ENCODE measurements around the gene CLEC1A. TPM values are rescaled to one million over a fixed set of nuclear protein-coding genes. Genes with fewer than 3 reads are reported as not detected.
"Not testable (repeated sequence)": the region's sequence is repeated elsewhere in the genome, so short reads cannot be mapped to it uniquely, and the experiment has no call there.

CLEC1A gene
- total RNA-seq, 1 donor = not detected

DNA sequence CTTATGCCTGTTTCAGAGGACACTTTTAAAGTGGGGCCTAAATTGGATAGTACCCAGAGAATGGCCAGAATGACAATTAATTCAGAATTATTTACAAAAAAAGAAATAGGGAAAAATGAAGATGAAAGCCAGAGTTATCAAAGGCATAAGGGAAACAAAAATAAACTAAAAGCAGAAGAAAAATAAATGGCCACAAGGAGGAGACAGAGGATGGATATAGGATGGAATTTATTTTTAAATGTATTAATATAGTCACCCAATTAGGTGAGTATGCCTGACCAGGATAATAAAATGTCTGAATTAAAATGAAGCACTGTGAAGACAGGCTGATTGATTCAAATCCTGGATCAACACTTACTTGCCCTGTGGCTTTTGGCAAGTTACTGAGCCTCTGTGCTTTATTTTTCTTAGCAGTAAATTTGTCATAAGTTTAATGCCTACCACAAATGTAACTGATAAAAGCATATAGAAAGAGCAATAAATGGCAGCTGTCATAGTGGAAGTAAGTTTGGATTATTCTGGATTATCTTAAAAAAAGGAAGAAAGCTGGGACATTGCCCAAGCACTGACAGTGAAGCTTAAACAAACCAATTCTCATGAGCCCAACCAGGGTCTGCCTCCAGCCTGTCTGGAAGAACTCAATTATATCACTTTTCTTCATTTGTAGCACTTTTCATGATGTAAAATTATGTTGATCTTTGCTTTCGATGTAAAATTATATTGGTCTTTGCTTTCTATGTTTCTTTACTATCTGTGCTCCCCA, 64.8 kb downstream of the CLEC1A start:
- H3K4me3 ChIP-seq (ENCODE audit: low read depth, low read length) = no peak overlapping the region
- TF ChIP-seq, protein P1, sequence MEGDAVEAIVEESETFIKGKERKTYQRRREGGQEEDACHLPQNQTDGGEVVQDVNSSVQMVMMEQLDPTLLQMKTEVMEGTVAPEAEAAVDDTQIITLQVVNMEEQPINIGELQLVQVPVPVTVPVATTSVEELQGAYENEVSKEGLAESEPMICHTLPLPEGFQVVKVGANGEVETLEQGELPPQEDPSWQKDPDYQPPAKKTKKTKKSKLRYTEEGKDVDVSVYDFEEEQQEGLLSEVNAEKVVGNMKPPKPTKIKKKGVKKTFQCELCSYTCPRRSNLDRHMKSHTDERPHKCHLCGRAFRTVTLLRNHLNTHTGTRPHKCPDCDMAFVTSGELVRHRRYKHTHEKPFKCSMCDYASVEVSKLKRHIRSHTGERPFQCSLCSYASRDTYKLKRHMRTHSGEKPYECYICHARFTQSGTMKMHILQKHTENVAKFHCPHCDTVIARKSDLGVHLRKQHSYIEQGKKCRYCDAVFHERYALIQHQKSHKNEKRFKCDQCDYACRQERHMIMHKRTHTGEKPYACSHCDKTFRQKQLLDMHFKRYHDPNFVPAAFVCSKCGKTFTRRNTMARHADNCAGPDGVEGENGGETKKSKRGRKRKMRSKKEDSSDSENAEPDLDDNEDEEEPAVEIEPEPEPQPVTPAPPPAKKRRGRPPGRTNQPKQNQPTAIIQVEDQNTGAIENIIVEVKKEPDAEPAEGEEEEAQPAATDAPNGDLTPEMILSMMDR (IDR thresholded peaks at IDR 0.05; ENCODE audit: insufficient read depth, low read depth, low read length) = peak; percentile 56
- peak; percentile 34 for DNase-seq (ENCODE audit: low read depth)

DNA sequence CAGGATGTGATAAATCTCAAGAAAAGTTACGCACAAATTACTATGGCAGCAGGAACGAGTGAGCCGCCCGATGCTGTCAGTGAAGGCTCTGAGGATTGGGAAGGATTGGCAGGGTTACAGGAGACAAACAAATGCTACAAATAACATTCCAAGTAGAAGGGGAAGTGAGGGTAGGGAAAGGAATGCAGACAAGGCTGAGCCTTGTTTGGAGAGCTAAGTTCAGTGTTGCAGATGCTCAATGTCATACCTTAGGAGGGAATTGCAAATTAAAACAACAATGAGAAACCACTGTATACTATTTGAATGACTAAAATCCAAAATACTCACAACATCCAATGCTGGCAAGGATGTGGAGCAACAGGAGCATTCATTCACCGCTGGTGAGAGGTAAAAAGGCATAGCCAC, 67.0 kb downstream of the CLEC1A start:
- peak; percentile 56 for DNase-seq (ENCODE audit: low read depth)
- no peak overlapping the region for H3K4me3 ChIP-seq (ENCODE audit: low read depth, low read length)
- TF ChIP-seq, protein P1 (IDR thresholded peaks at IDR 0.05; ENCODE audit: insufficient read depth, low read depth, low read length) = no peak

DNA sequence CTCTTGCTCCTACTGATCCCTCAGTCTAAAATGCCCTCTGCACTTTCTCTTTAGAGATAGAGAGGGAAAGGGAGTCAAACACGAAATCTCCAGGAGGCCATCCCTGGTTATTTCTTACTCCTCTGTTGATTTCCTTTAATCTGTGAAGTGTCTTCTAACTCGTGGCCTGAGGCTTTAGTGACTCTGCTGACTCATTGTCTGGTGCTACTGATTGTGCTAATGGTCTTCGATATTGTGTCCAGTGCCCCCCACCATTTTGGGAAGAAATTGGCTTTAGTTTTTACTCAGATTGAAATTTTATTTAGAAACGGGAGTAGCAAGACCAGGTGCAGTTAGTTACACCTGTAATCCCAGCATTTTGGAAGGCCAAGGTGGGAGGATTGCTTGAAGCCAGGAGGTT, 67.5 kb downstream of the CLEC1A start:
- TF ChIP-seq, protein P1 (IDR thresholded peaks at IDR 0.05; ENCODE audit: insufficient read depth, low read depth, low read length) = no peak
- H3K4me3 ChIP-seq (ENCODE audit: low read depth, low read length) = no peak overlapping the region
- peak; percentile 46 for DNase-seq (ENCODE audit: low read depth)

DNA sequence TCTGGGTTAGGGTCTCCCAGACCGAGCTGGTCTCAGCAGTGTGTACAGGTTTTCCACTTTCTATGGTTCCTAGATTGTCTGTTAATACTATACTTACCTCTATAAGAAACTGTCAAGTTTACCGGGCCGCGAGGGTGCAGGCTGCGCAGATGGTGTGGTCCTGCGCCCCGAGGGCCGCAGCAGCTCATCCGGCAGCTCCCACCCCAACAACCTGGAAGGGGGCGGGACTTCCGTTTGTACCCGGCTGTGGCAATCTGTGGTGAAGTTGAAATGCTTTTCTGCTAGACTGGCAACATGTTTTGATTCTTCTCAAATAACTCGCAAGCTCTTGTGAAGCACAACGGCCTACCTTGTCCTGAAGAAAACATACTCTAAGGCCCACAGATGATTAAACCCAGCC, 68.3 kb downstream of the CLEC1A start, which contains the start of gene CLEC9A:
CLEC9A (plus strand) TSS at position 237 of the 400 bp plus-strand sequence. CDS start 22,006 bp downstream, outside the sequence.
- TF ChIP-seq, protein P1 (IDR thresholded peaks at IDR 0.05; ENCODE audit: insufficient read depth, low read depth, low read length) = no peak
- DNase-seq (ENCODE audit: low read depth) = no peak
- H3K4me3 ChIP-seq (ENCODE audit: low read depth, low read length) = no peak within 1 kb of the TSS

DNA sequence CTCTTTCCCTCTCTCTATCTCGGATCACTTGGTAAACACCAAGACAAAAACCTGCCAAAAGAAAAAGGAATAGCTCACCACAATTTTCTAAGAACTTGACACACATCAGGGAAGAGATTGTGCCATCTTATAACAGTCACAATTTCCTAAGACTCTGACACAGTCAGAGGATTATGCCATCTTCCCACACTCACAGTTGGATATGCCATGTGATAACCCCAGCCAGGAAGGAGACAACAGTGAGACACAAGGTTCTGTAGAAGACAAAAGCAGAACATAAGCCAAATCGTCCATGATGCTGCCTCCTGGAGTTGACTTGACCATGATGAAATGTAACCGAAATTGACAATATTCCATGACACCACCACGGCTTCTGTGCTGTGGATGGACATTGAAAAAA, 71.1 kb downstream of the CLEC1A start:
- peak; percentile 51 for DNase-seq (ENCODE audit: low read depth)
- TF ChIP-seq, protein P1 (IDR thresholded peaks at IDR 0.05; ENCODE audit: insufficient read depth, low read depth, low read length) = no peak
- H3K4me3 ChIP-seq (ENCODE audit: low read depth, low read length) = no peak overlapping the region

DNA sequence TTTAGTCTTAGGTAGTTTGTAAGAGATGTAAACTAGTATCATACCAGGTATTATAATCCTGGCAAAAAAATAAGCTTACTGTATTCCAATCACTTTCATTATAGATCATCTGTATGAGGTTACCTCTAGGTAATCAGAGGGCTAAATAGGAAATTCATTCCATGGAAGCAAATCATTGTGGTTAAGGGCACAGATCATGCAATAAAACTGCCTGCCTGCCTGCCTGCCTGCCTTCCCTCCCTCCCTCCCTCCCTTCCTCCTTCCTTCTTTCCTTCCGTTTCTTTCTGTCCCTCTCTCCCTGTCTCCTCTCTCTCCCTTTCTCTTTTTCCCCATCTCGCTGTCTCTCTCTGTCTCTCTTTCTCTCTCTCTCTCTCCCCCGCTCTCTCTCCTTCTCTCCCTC, 71.5 kb downstream of the CLEC1A start:
- TF ChIP-seq, protein P1 (IDR thresholded peaks at IDR 0.05; ENCODE audit: insufficient read depth, low read depth, low read length) = no peak
- no peak overlapping the region for H3K4me3 ChIP-seq (ENCODE audit: low read depth, low read length)
- DNase-seq (ENCODE audit: low read depth) = no peak

DNA sequence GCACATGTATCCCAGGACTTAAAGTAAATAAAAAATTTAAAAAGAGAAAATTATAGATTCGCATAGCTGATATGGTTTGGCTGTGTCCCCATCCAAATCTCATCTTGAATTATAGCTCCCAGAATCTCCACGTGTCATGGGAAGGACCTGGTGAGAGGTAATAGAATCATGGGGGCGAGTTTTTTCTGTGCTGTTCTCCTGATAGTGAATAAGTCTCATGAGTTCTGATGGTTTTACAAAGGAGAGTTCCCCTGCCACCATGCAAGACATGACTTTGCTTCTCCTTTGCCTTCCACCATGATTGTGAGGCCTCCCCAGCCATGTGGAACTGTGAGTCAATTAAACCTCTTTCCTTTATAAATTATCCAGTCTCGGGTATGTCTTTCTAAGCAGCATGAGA, 72.1 kb downstream of the CLEC1A start:
- not testable (repeated sequence) for H3K4me3 ChIP-seq (ENCODE audit: low read depth, low read length); DNase-seq (ENCODE audit: low read depth)

Data from fibroblast of villous mesenchyme (primary cell).